Tibial nerve (tissue), 4 donors: ENCODE measurements around the gene ADRA2C. TPM values are rescaled to one million over a fixed set of nuclear protein-coding genes. Genes with fewer than 3 reads are reported as not detected.

ENCODE experiments used
- DNase-seq, 2 donors: peaks; one replicate each; pipeline ENCODE4 v3.0.0-alpha.2; 2019; ENCODE audit warnings: low spot score in 2 of 2
- H3K27ac ChIP-seq, 4 donors: fragments of 200-600 bp; sonication (generic) in 3 of 4; one replicate each; pipeline ENCODE4 v1.5.1; 2017 to 2019; ENCODE audit warnings: mild to moderate bottlenecking in 1 of 4
- H3K27me3 ChIP-seq, 2 donors: fragments of 200-600 bp; sonication (generic) in 1 of 2; one replicate each; pipeline versions ENCODE4 v1.5.1 to v1.6.0; 2017 to 2019
- H3K36me3 ChIP-seq, 3 donors: fragments of 200-600 bp; sonication (generic); one replicate each; pipeline ENCODE4 v1.5.1; 2018 to 2019
- H3K4me1 ChIP-seq, 4 donors: fragments of 200-600 bp; sonication (generic) in 3 of 4; one replicate each; pipeline ENCODE4 v1.5.1; 2017 to 2019
- H3K4me3 ChIP-seq, 4 donors: fragments of 200-600 bp; sonication (generic) in 3 of 4; one replicate each; pipeline ENCODE4 v1.5.1; 2017 to 2019; ENCODE audit warnings: mild to moderate bottlenecking in 1 of 4, moderate library complexity in 1 of 4
- H3K9me3 ChIP-seq, 4 donors: fragments of 200-600 bp; sonication (generic) in 3 of 4; one replicate each; pipeline ENCODE4 v1.5.1; 2017 to 2019
- CTCF ChIP-seq, 5 experiments: fragments of 200-600 bp in 3 of 5; fragments of 450-650 bp in 2 of 5; sonication (generic) in 3 of 5; IDR thresholded peaks; one replicate each; pipeline ENCODE4 v1.5.1; 2016 to 2019; ENCODE audit warnings: antibody characterized with exemption in 5 of 5, mild to moderate bottlenecking in 3 of 5, moderate library complexity in 2 of 5
- EP300 ChIP-seq, 2 donors: sonication (generic); formaldehyde crosslinking; IDR thresholded peaks; one replicate each; pipeline ENCODE4 v1.6.1; 2017; ENCODE audit warnings: antibody characterized with exemption in 2 of 2, mild to moderate bottlenecking in 1 of 2
- POLR2A ChIP-seq, 2 donors: fragments of 450-650 bp; IDR thresholded peaks; one replicate each; pipeline ENCODE4 v1.6.1; 2017; ENCODE audit warnings: antibody characterized with exemption in 2 of 2, mild to moderate bottlenecking in 2 of 2, moderate library complexity in 2 of 2
- WGBS, 2 donors: methylation state at CpG; one replicate each; pipeline ENCODE4 v1.1.5; 2018; 5-methylcytosine and 5-hydroxymethylcytosine counted together
- total RNA-seq, 4 donors: library from RNA; depleted of rRNA; stranded (reverse); fragments of >200 nt; gene quantifications; one replicate each; pipeline ENCODE4 v1.1.0, GENCODE V29; 2016

The ADRA2C gene
- total RNA-seq, 4 donors from 2014 or later, result 3.1 to 13.2 (median 7.5) TPM

- TF ChIP-seq EP300 (IDR thresholded peaks at IDR 0.05), result no peak
- TF ChIP-seq CTCF (IDR thresholded peaks at IDR 0.05), result no peak
- no peak for TF ChIP-seq POLR2A (IDR thresholded peaks at IDR 0.05)
- WGBS, 2 donors, result 41 to 56% methylated on average over 9 of the region's 9 CpGs
- H3K27me3 ChIP-seq, result peaks cover 0 to 11% of the 10 kb centered on the region in 2 donors
These were observed 33.0 kb upstream of the ADRA2C start for GRCh38 chr4:3733195-3733594.

GRCh38 chr4:3735196-3735595 lies 31.0 kb upstream of the ADRA2C start:
- Histone ChIP-seq H3K27me3 (peaks cover 0 to under 1% of the 10 kb centered on the region in 2 donors), H3K9me3 (peaks cover 0 to 42% (median 0%) of the 10 kb centered on the region in 4 donors), H3K4me1 (no peaks in the 10 kb centered on the region), H3K4me3 (no peak overlapping the region), H3K36me3 (no peaks in the 10 kb centered on the region), H3K27ac (no peak overlapping the region)
- TF ChIP-seq EP300 (IDR thresholded peaks at IDR 0.05) (no peak), POLR2A (IDR thresholded peaks at IDR 0.05) (no peak), CTCF (IDR thresholded peaks at IDR 0.05) (no peak)
- 91 to 93% methylated on average over 14 of the region's 14 CpGs for WGBS, 2 donors
- DNase-seq, result no peak

More at GRCh38 chr4:3733195-3733594, 33.0 kb upstream of the ADRA2C start:
- H3K4me1 ChIP-seq, result no peaks in the 10 kb centered on the region
- no peak for DNase-seq
- H3K27ac ChIP-seq, result no peak overlapping the region
- peaks cover 0 to 42% (median 0%) of the 10 kb centered on the region in 4 donors for H3K9me3 ChIP-seq
- no peak overlapping the region for H3K4me3 ChIP-seq
- H3K36me3 ChIP-seq, result no peaks in the 10 kb centered on the region

GRCh38 chr4:3736290-3736689 lies 29.9 kb upstream of the ADRA2C start:
- no peak for TF ChIP-seq POLR2A (IDR thresholded peaks at IDR 0.05)
- no peak for TF ChIP-seq CTCF (IDR thresholded peaks at IDR 0.05)
- TF ChIP-seq EP300 (IDR thresholded peaks at IDR 0.05), result no peak
- Histone ChIP-seq H3K4me1 (no peaks in the 10 kb centered on the region), H3K27me3 (no peaks in the 10 kb centered on the region), H3K4me3 (no peak overlapping the region), H3K36me3 (no peaks in the 10 kb centered on the region), H3K27ac (no peak overlapping the region), H3K9me3 (peaks cover 0 to 46% (median 0%) of the 10 kb centered on the region in 4 donors)
- WGBS, 2 donors, result 86% methylated on average over 5 of the region's 5 CpGs
- no peak for DNase-seq

GRCh38 chr4:3736806-3737205 lies 29.4 kb upstream of the ADRA2C start:
- Histone ChIP-seq H3K27me3 (no peaks in the 10 kb centered on the region), H3K27ac (no peak overlapping the region), H3K9me3 (peaks cover 0 to 46% (median 0%) of the 10 kb centered on the region in 4 donors), H3K36me3 (no peaks in the 10 kb centered on the region), H3K4me3 (no peak overlapping the region), H3K4me1 (no peaks in the 10 kb centered on the region)
- WGBS, 2 donors, result 57 to 63% methylated on average over 6 of the region's 6 CpGs
- TF ChIP-seq EP300 (IDR thresholded peaks at IDR 0.05) (no peak), POLR2A (IDR thresholded peaks at IDR 0.05) (no peak), CTCF (IDR thresholded peaks at IDR 0.05) (no peak)
- no peak for DNase-seq

GRCh38 chr4:3739577-3739976 lies 26.6 kb upstream of the ADRA2C start:
- H3K27me3 ChIP-seq, result peaks cover 0 to 24% of the 10 kb centered on the region in 2 donors

More at GRCh38 chr4:3739577-3739976, 26.6 kb upstream of the ADRA2C start:
- no peak overlapping the region for H3K4me3 ChIP-seq
- no peaks in the 10 kb centered on the region for H3K36me3 ChIP-seq
- 89 to 92% methylated on average over 11 of the region's 13 CpGs for WGBS, 2 donors
- H3K27ac ChIP-seq, result no peak overlapping the region
- H3K4me1 ChIP-seq, result no peaks in the 10 kb centered on the region
- no peak for DNase-seq
- no peak for TF ChIP-seq CTCF (IDR thresholded peaks at IDR 0.05)
- no peak for TF ChIP-seq EP300 (IDR thresholded peaks at IDR 0.05)
- TF ChIP-seq POLR2A (IDR thresholded peaks at IDR 0.05), result no peak
- H3K9me3 ChIP-seq, result peaks cover 0 to 50% (median 0%) of the 10 kb centered on the region in 4 donors
